GM12878 (cell line): Measurements from ENCODE around the gene RAB44. TPM values are rescaled to one million over a fixed set of nuclear protein-coding genes. Genes with fewer than 3 reads are reported as not detected.

Experiments
- BMI1 ChIP-seq: fragments of 450-650 bp; IDR thresholded peaks from 2 replicates; pipeline ENCODE4 v1.6.1; 2016; ENCODE audit warnings: mild to moderate bottlenecking, moderate library complexity, borderline replicate concordance
- CHD2 ChIP-seq: IDR thresholded peaks from 2 replicates; pipeline ENCODE4 v1.6.1; 2011; ENCODE audit warnings: low read depth, low read length, improper control_type of control experiment, borderline replicate concordance
- CREM ChIP-seq: IDR thresholded peaks from 2 replicates; pipeline ENCODE4 v1.6.1; 2014; ENCODE audit warnings: antibody characterized with exemption, low read depth
- CUX1 ChIP-seq: IDR thresholded peaks from 2 replicates; pipeline ENCODE4 v1.6.1; 2012; ENCODE audit warnings: improper control_type of control experiment, low read depth, low read length; ENCODE audit not compliant: insufficient replicate concordance
- EED ChIP-seq: sonication (generic); IDR thresholded peaks from 2 replicates; pipeline ENCODE4 v1.6.1; 2016; ENCODE audit warnings: antibody characterized with exemption, low read depth
- EP300 ChIP-seq, 2 experiments: fragments of 150-350 bp in 1 of 2; IDR thresholded peaks; 2 replicates each; pipeline ENCODE4 v1.6.1; 2011 to 2012; ENCODE audit warnings: low read depth in 2 of 2, low read length in 2 of 2, borderline replicate concordance in 1 of 2, improper control_type of control experiment in 1 of 2, inconsistent platforms in 1 of 2; ENCODE audit not compliant: control insufficient read depth in 1 of 2
- ESRRA ChIP-seq: IDR thresholded peaks from 2 replicates; pipeline ENCODE4 v1.6.1; 2012; ENCODE audit warnings: mild to moderate bottlenecking, low read length, improper control_type of control experiment
- ETV6 ChIP-seq, 2 experiments: fragments of 450-650 bp in 1 of 2; IDR thresholded peaks in 1 of 2; conservative IDR thresholded peaks in 1 of 2; 2 replicates each; pipeline ENCODE4 v1.6.1; 2014; ENCODE audit warnings: antibody characterized with exemption in 1 of 2, borderline replicate concordance in 1 of 2, low read depth in 1 of 2, mild to moderate bottlenecking in 1 of 2, moderate library complexity in 1 of 2
- IKZF1 ChIP-seq: fragments of 450-650 bp; conservative IDR thresholded peaks from 2 replicates; pipeline ENCODE4 v1.6.1; 2017; ENCODE audit warnings: antibody characterized with exemption, mild to moderate bottlenecking
- IKZF2 ChIP-seq, 2 experiments: fragments of 450-650 bp; IDR thresholded peaks; 2 replicates each; pipeline ENCODE4 v1.6.1; 2017; ENCODE audit warnings: mild to moderate bottlenecking in 2 of 2, moderate library complexity in 2 of 2
- NFIC ChIP-seq: IDR thresholded peaks from 2 replicates; pipeline ENCODE4 v1.6.1; 2012; ENCODE audit warnings: low read depth, mild to moderate bottlenecking, inconsistent platforms, low read length, moderate library complexity
- NR2C1 ChIP-seq: fragments of 450-650 bp; IDR thresholded peaks from 2 replicates; pipeline ENCODE4 v1.6.1; 2017; ENCODE audit warnings: antibody characterized with exemption, mild to moderate bottlenecking, moderate library complexity
- PBX3 ChIP-seq: IDR thresholded peaks from 2 replicates; pipeline ENCODE4 v1.6.1; 2011; ENCODE audit warnings: mild to moderate bottlenecking, low read depth, low read length, moderate library complexity; ENCODE audit not compliant: insufficient replicate concordance
- POLR2AphosphoS2 ChIP-seq: IDR thresholded peaks from 2 replicates; pipeline ENCODE4 v1.6.1; 2011; ENCODE audit warnings: low read depth, mild to moderate bottlenecking, low read length, improper control_type of control experiment, moderate library complexity
- RAD21 ChIP-seq: IDR thresholded peaks from 2 replicates; pipeline ENCODE4 v1.6.1; 2011; ENCODE audit warnings: mild to moderate bottlenecking, low read depth, low read length, moderate library complexity; ENCODE audit not compliant: insufficient read depth
- RCOR1 ChIP-seq: conservative IDR thresholded peaks from 2 replicates; pipeline ENCODE4 v1.6.1; 2012; ENCODE audit warnings: low read depth, low read length, improper control_type of control experiment
- RELB ChIP-seq: fragments of 450-650 bp; IDR thresholded peaks from 2 replicates; pipeline ENCODE4 v1.6.1; 2017; ENCODE audit warnings: low read depth, mild to moderate bottlenecking, moderate library complexity
- SUPT20H ChIP-seq: IDR thresholded peaks from 2 replicates; pipeline ENCODE4 v1.6.1; 2011; ENCODE audit warnings: low read depth, mild to moderate bottlenecking, low read length, moderate library complexity, borderline replicate concordance; ENCODE audit not compliant: control insufficient read depth
- TARDBP ChIP-seq: IDR thresholded peaks from 2 replicates; pipeline ENCODE4 v1.6.1; 2016; ENCODE audit warnings: borderline replicate concordance
- TCF3 ChIP-seq: IDR thresholded peaks from 2 replicates; pipeline ENCODE4 v1.6.1; 2012; ENCODE audit warnings: low read depth, mild to moderate bottlenecking, low read length, borderline replicate concordance; ENCODE audit not compliant: insufficient read depth
- ZNF217 ChIP-seq: fragments of 450-650 bp; IDR thresholded peaks from 2 replicates; pipeline ENCODE4 v1.6.1; 2017; ENCODE audit warnings: antibody characterized with exemption, mild to moderate bottlenecking
- ZNF274 ChIP-seq: IDR thresholded peaks from one replicate; pipeline ENCODE4 v1.8.0; 2011; ENCODE audit not compliant: insufficient read length, insufficient read depth
- polyA plus RNA-seq, 11 experiments: library from polyadenylated mRNA; depleted of rRNA in 4 of 11; unstranded in 6 of 11; stranded (reverse) in 5 of 11; fragments of >200 nt; fragmentation: Nextera tagmentation in 4 of 11; fragmentation: Illumina TruSeq in 1 of 11; extraction: Ambion mirVana in 4 of 11; extraction: Trizol in 1 of 11; gene quantifications; 1 replicate in 1 of 11; 2 replicates in 10 of 11; pipeline versions ENCODE4 v1.2.1 to v1.2.3, GENCODE V29; 2011 to 2016; ENCODE audit warnings: inconsistent platforms in 2 of 11, missing spikeins in 2 of 11, low read depth in 1 of 11
- total RNA-seq, 4 experiments: library from RNA; depleted of rRNA in 3 of 4; stranded (reverse); fragments of >200 nt in 3 of 4; fragmentation: Illumina TruSeq in 1 of 4; extraction: Trizol in 1 of 4; gene quantifications; 2 replicates each; pipeline versions ENCODE4 v1.2.1 to v1.2.3, GENCODE V29; 2013 to 2021

RAB44 gene
- total and polyA plus RNA-seq, 10 of the 15 experiments (the other 5 are each of a cell fraction or from before 2014, with no cell fraction given), result 0.01 to 0.08 (median 0.05) TPM; not detected in 2

- TF ChIP-seq PBX3 (no peak), CUX1 (no peak), BMI1 (no peak), ZNF274 (no peak), IKZF2 (IDR thresholded peaks at IDR 0.05) (peak; percentile 43 to 71; a peak in 3 of 4 replicates), TARDBP (no peak), ZNF217 (peak; percentile 56; the same call in 1 of the 2 replicates), RCOR1 (0 out of 2 replicates have a peak, but pooled peaks have one; percentile 11), CHD2 (no peak), SUPT20H (no peak), POLR2AphosphoS2 (no peak), CREM (no peak), EP300 (IDR thresholded peaks at IDR 0.05; ENCODE audit: borderline replicate concordance in 1 of 2, control insufficient read depth in 1 of 2, low read depth in 2 of 2, low read length in 2 of 2) (no peak), NFIC (no peak), RAD21 (peak; percentile 37), NR2C1 (no peak), TCF3 (no peak), EED (peak; percentile 53; the same call in 1 of the 2 replicates), IKZF1 (peak; percentile 62; the same call in 1 of the 2 replicates), ESRRA (no peak), RELB (0 out of 2 replicates have a peak, but pooled peaks have one; percentile 21), ETV6 (conservative IDR thresholded peaks at IDR 0.05 in 1 of 2, IDR thresholded peaks at IDR 0.05 in 1 of 2; ENCODE audit: borderline replicate concordance in 1 of 2, low read depth in 1 of 2) (peak in 1 of 2 experiments; percentile 61; a peak in 2 of 4 replicates)
Observed at GRCh38 chr6:36757206-36757605, 59.6 kb downstream of the RAB44 start (continued).
